Colonic mucosa (tissue), 4 donors: ENCODE data around the gene LDLRAD3. TPM values are rescaled to one million over a fixed set of nuclear protein-coding genes. Genes with fewer than 3 reads are reported as not detected.

Experiments used
- DNase-seq: peaks from one replicate; pipeline ENCODE4 v3.0.0-alpha.2; 2020
- H3K27ac ChIP-seq: fragments of 200-600 bp; one replicate; pipeline ENCODE4 v1.8.0; 2021
- H3K27me3 ChIP-seq: fragments of 200-600 bp; one replicate; pipeline ENCODE4 v1.8.0; 2021
- H3K36me3 ChIP-seq: fragments of 200-600 bp; one replicate; pipeline ENCODE4 v1.8.0; 2021
- H3K4me1 ChIP-seq: fragments of 200-600 bp; one replicate; pipeline ENCODE4 v1.8.0; 2021; ENCODE audit warnings: mild to moderate bottlenecking
- H3K4me3 ChIP-seq: fragments of 200-600 bp; one replicate; pipeline ENCODE4 v1.8.0; 2021
- H3K9ac ChIP-seq, 2 donors: one replicate each; pipeline ENCODE4 v1.7.0; 2013; ENCODE audit warnings: control low read depth in 2 of 2, low read depth in 2 of 2, low read length in 2 of 2
- H3K9me3 ChIP-seq: fragments of 200-600 bp; one replicate; pipeline ENCODE4 v1.8.0; 2021
- CTCF ChIP-seq: fragments of 200-600 bp; IDR thresholded peaks from one replicate; pipeline ENCODE4 v1.8.0; 2022; ENCODE audit warnings: antibody characterized with exemption, mild to moderate bottlenecking
- intact Hi-C: fragments of 100-400 bp; cut with DNase I; formaldehyde crosslinking; loops from one replicate; pipeline ENCODE4 v1.14.1; 2022
- total RNA-seq, 2 donors: library from RNA; stranded (reverse); fragmentation: NEBNext Ultra II Directional in 1 of 2; extraction: Animal tissue kit (Norgen Biotek cat#: 25700) in 1 of 2; gene quantifications; one replicate each; pipeline ENCODE4 v1.2.1, GENCODE V29; 2021
- donor health status: healthy.
- donor health status: DM: no; HTN: no; CAD: no.
- donor health status: DM: no; HTN: no; CAD: no.

Gene LDLRAD3
- total RNA-seq, 2 donors from 2014 or later, result 1.9 to 2.9 TPM

GRCh38 chr11:36192425-36193289 is 248.8 kb downstream of the LDLRAD3 start:
- intact Hi-C loops, result no loop called here
- DNase-seq, result no peak
- no peak for TF ChIP-seq CTCF
- Histone ChIP-seq H3K27me3 (no peaks in the 10 kb centered on the region), H3K36me3 (no peaks in the 10 kb centered on the region), H3K4me3 (no peak overlapping the region), H3K9ac (no peak overlapping the region), H3K27ac (no peak overlapping the region), H3K9me3 (no peaks in the 10 kb centered on the region), H3K4me1 (no peaks in the 10 kb centered on the region)

- intact Hi-C loops, result no loop called here
- DNase-seq, result no peak
- TF ChIP-seq CTCF, result no peak
- Histone ChIP-seq H3K4me3 (no peak overlapping the region), H3K27ac (no peak overlapping the region), H3K27me3 (no peaks in the 10 kb centered on the region), H3K4me1 (no peaks in the 10 kb centered on the region), H3K36me3 (no peaks in the 10 kb centered on the region), H3K9me3 (no peaks in the 10 kb centered on the region), H3K9ac (no peak overlapping the region)
Measured at GRCh38 chr11:36193290-36193619, 249.4 kb downstream of the LDLRAD3 start.

GRCh38 chr11:36193721-36194120 is 249.9 kb downstream of the LDLRAD3 start:
- Histone ChIP-seq H3K4me3 (no peak overlapping the region), H3K27ac (no peak overlapping the region), H3K9me3 (no peaks in the 10 kb centered on the region), H3K4me1 (no peaks in the 10 kb centered on the region), H3K36me3 (no peaks in the 10 kb centered on the region), H3K27me3 (no peaks in the 10 kb centered on the region), H3K9ac (no peak overlapping the region)
- TF ChIP-seq CTCF, result no peak
- intact Hi-C loops, result no loop called here
- DNase-seq, result no peak

- H3K9ac ChIP-seq, result no peak overlapping the region
- TF ChIP-seq CTCF, result no peak
- intact Hi-C loops, result no loop called here
- no peaks in the 10 kb centered on the region for H3K4me1 ChIP-seq
- no peak for DNase-seq
- no peaks in the 10 kb centered on the region for H3K9me3 ChIP-seq
- H3K36me3 ChIP-seq, result no peaks in the 10 kb centered on the region
- H3K27me3 ChIP-seq, result no peaks in the 10 kb centered on the region
- no peak overlapping the region for H3K27ac ChIP-seq
- no peak overlapping the region for H3K4me3 ChIP-seq
Measured at GRCh38 chr11:36195496-36196354, 251.9 kb downstream of the LDLRAD3 start.

GRCh38 chr11:36196411-36196998 is 252.6 kb downstream of the LDLRAD3 start:
- no peak for TF ChIP-seq CTCF
- no peak overlapping the region for H3K27ac ChIP-seq
- intact Hi-C loops, result no loop called here

More at GRCh38 chr11:36196411-36196998, 252.6 kb downstream of the LDLRAD3 start:
- Histone ChIP-seq H3K9me3 (no peaks in the 10 kb centered on the region), H3K36me3 (no peaks in the 10 kb centered on the region), H3K4me1 (no peaks in the 10 kb centered on the region), H3K27me3 (no peaks in the 10 kb centered on the region), H3K4me3 (no peak overlapping the region), H3K9ac (no peak overlapping the region)
- DNase-seq, result no peak
